SU-DHL-6 (cell line): ENCODE results near the gene PRR30.
A peak's percentile ranks its signal among the peaks of the same experiment; 100 is the strongest.

Experiments
- H2AFZ ChIP-seq: fragments of 200-600 bp; sonication (generic); 2 replicates; pipeline ENCODE4 v1.6.1; 2014; ENCODE audit warnings: low read depth, mild to moderate bottlenecking, moderate library complexity, mixed read lengths, antibody characterized with exemption, low read length; ENCODE audit not compliant: severe bottlenecking
- H3F3A ChIP-seq: fragments of 200-600 bp; shearing (Covaris generic); 2 replicates; pipeline ENCODE4 v1.6.0; 2016; ENCODE audit warnings: antibody characterized with exemption, mild to moderate bottlenecking; ENCODE audit not compliant: insufficient read depth
- H3K27ac ChIP-seq: fragments of 200-600 bp; sonication (generic); 2 replicates; pipeline ENCODE4 v1.5.1; 2016; ENCODE audit warnings: low read depth, mild to moderate bottlenecking, low read length, moderate library complexity, mixed read lengths
- H3K27me3 ChIP-seq: fragments of 200-600 bp; sonication (generic), shearing (Covaris generic); 2 replicates; pipeline ENCODE4 v1.6.0; 2014; ENCODE audit warnings: mild to moderate bottlenecking, low read length
- H3K36me3 ChIP-seq: fragments of 200-600 bp; sonication (generic); 2 replicates; pipeline ENCODE4 v1.6.1; 2014; ENCODE audit warnings: mild to moderate bottlenecking, low read length, mixed read lengths
- H3K4me2 ChIP-seq: fragments of 300-600, 200-600 bp; shearing (Covaris generic), sonication (generic); 2 replicates; pipeline ENCODE4 v1.6.0; 2014; ENCODE audit warnings: low read length, low read depth, mild to moderate bottlenecking; ENCODE audit not compliant: poor library complexity, severe bottlenecking
- H3K4me3 ChIP-seq: fragments of 200-600 bp; sonication (generic); 2 replicates; pipeline ENCODE4 v1.5.1; 2014; ENCODE audit warnings: antibody characterized with exemption, low read length, mild to moderate bottlenecking, mixed read lengths; ENCODE audit not compliant: insufficient read depth, poor library complexity, severe bottlenecking
- H3K79me2 ChIP-seq: fragments of 200-600 bp; sonication (generic); 2 replicates; pipeline ENCODE4 v1.6.1; 2014; ENCODE audit warnings: mild to moderate bottlenecking, low read length, moderate library complexity; ENCODE audit not compliant: insufficient read depth
- H3K9ac ChIP-seq: fragments of 200-600 bp; sonication (generic); 2 replicates; pipeline ENCODE4 v1.7.0; 2014; ENCODE audit warnings: mild to moderate bottlenecking, low read length
- H3K9me2 ChIP-seq: fragments of 200-600 bp; sonication (generic); replicated peaks from 2 replicates; pipeline ENCODE4 v1.6.1; 2014; ENCODE audit warnings: low read length; ENCODE audit not compliant: insufficient read depth
- H3K9me3 ChIP-seq: fragments of 200-600 bp; sonication (generic); 2 replicates; pipeline ENCODE4 v1.6.1; 2014; ENCODE audit warnings: low read length, mixed read lengths; ENCODE audit not compliant: insufficient read depth
- H4K20me1 ChIP-seq: fragments of 200-600 bp; sonication (generic); 2 replicates; pipeline ENCODE4 v1.6.1; 2014; ENCODE audit warnings: low read depth, mild to moderate bottlenecking, antibody characterized with exemption, low read length, moderate library complexity, mixed read lengths
- EZH2phosphoT487 ChIP-seq: fragments of 200-600 bp; sonication (generic), shearing (Covaris generic); conservative IDR thresholded peaks from 2 replicates; pipeline ENCODE4 v1.6.1; 2018; ENCODE audit warnings: mild to moderate bottlenecking, antibody characterized with exemption, low read length, moderate library complexity, mixed read lengths
- TF ChIP-seq, protein P1 (sequence below): fragments of 200-600 bp; sonication (generic); IDR thresholded peaks from one replicate; pipeline ENCODE4 v1.5.1; 2017; ENCODE audit warnings: antibody characterized with exemption, mild to moderate bottlenecking, low read length, moderate library complexity; ENCODE audit not compliant: insufficient read depth, poor library complexity, severe bottlenecking

Gene PRR30

DNA sequence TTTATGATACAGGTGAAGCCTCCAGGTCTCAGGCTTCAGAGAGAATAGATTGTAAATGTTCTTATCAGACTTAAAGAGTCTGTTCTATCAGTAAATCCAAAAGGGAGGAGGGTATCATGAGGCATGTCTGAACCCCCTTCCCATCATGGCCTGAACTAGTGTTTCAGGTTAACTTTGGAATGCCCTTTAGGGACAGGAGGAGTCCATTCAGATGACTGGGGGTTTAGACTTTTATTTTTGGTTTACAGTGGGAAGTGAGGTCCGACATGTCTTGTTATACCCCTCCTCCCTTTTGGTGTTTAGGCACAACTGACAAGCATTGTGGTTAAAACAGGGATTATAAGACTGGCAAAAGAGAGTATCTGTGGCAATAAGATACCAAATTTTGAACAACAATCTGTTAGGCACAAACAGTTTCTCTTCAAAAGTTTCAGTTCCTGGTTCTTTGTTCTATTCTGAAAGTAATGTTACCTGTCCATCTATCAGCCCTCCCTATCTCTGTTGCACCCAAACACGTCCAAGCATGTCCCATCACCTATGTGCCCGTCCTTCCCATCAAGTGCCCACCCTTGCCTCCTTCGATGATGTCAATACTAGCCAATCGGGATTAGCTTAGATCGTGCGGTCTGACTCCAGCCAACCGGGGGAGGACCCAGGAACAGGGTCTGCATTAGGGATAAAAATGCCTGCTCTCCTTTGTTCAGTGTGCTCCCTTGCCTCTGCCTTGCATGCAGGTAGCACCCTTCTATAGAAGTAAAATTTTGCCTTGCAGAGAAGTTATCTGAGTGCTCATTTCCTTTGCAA, 26.0 kb upstream of the PRR30 start:
- no peak overlapping the region for H3K4me3 ChIP-seq
- H3K9ac ChIP-seq = no peak overlapping the region
- H2AFZ ChIP-seq = no peak overlapping the region

DNA sequence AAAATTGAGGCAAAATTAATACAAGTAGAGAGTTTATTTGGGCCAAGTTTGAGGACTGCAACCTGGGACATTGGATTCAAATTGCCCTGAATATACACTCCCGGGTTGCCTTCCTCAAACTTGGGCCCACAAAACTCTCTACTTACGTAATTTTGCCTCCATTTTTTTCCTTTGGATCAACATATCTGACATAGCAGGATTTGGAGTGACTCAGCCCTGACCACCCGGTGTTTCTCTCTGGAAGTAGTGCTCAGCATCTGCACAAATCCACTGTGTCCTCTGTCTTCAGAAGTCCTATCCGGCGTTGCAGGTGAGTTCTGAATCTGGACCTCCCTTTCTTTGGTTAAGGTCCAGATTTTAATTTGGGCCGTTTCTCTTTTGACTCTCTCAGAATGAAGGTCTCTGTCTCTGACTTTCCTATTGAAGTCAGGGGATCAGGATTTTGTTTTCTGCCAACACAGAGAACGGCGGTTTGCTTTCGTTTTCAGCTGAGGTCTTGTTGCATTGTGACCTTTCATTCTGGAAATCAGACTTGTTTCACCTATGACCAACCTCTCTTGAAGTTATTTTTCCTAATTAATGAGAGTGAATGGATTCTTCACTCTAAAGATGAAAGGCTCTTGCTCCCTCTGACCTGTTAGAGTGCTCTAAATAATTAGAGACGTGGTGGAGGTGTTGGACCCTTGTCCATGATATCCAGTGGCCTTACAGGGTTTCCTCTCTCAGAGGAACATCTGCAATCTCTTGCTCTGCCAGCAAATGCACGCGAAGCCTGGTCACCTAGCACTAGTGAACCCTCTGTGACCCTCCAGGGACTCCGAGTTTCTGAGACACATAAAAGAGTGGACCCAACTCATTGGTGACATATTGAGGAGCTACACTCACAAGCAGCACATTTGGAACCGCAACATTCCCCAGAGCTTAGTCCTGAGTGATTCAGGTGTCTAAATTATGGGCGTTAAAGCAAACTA, 23.2 kb upstream of the PRR30 start:
- H3K79me2 ChIP-seq = no peaks in the 10 kb centered on the region

More for the DNA sequence above, 26.0 kb upstream of the PRR30 start:
- H3K27ac ChIP-seq = no peak overlapping the region; the same call in 1 of the 2 replicates
- H3F3A ChIP-seq = no peaks in the 10 kb centered on the region
- H4K20me1 ChIP-seq = no peaks in the 10 kb centered on the region
- no peaks in the 10 kb centered on the region for H3K9me3 ChIP-seq
- H3K9me2 ChIP-seq = no peaks in the 10 kb centered on the region
- no peaks in the 10 kb centered on the region for H3K36me3 ChIP-seq
- H3K4me2 ChIP-seq = peak overlapping the region; percentile 13
- TF ChIP-seq EZH2phosphoT487 = no peak
- TF ChIP-seq, protein P1, sequence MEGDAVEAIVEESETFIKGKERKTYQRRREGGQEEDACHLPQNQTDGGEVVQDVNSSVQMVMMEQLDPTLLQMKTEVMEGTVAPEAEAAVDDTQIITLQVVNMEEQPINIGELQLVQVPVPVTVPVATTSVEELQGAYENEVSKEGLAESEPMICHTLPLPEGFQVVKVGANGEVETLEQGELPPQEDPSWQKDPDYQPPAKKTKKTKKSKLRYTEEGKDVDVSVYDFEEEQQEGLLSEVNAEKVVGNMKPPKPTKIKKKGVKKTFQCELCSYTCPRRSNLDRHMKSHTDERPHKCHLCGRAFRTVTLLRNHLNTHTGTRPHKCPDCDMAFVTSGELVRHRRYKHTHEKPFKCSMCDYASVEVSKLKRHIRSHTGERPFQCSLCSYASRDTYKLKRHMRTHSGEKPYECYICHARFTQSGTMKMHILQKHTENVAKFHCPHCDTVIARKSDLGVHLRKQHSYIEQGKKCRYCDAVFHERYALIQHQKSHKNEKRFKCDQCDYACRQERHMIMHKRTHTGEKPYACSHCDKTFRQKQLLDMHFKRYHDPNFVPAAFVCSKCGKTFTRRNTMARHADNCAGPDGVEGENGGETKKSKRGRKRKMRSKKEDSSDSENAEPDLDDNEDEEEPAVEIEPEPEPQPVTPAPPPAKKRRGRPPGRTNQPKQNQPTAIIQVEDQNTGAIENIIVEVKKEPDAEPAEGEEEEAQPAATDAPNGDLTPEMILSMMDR = no peak
- H3K27me3 ChIP-seq = no peaks in the 10 kb centered on the region
- no peaks in the 10 kb centered on the region for H3K79me2 ChIP-seq

DNA sequence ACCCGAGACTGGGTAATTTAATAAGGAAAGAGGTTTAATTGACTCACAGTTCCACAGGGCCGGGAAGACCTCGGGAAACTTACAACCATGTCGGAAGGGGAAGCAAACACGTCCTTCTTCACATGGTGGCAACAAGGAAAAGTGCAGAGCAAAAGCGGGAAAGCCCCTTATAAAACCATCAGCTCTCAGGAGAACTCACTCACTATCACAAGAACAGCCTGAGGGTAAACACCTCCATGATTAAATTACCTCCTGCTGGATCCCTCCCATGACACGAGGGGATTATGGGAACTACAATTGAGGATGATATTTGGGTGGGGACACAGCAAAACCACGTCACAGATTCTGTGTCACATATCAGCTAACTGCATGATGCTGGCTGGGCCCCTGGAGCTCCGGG, 21.0 kb upstream of the PRR30 start:
- H3K9me3 ChIP-seq = no peaks in the 10 kb centered on the region
- H3F3A ChIP-seq = no peaks in the 10 kb centered on the region
- no peaks in the 10 kb centered on the region for H3K79me2 ChIP-seq
- no peaks in the 10 kb centered on the region for H4K20me1 ChIP-seq
- no peak overlapping the region for H3K9ac ChIP-seq
- H3K9me2 ChIP-seq = no peaks in the 10 kb centered on the region
- no peak overlapping the region for H2AFZ ChIP-seq
- no peak overlapping the region for H3K4me2 ChIP-seq
- TF ChIP-seq EZH2phosphoT487 = no peak
- TF ChIP-seq, protein P1 = no peak
- no peak overlapping the region for H3K4me3 ChIP-seq
- H3K36me3 ChIP-seq = no peaks in the 10 kb centered on the region
- H3K27ac ChIP-seq = no peak overlapping the region
- no peaks in the 10 kb centered on the region for H3K27me3 ChIP-seq

More for the DNA sequence above, 23.2 kb upstream of the PRR30 start:
- H3K9ac ChIP-seq = no peak overlapping the region
- no peak overlapping the region for H3K4me2 ChIP-seq
- no peaks in the 10 kb centered on the region for H4K20me1 ChIP-seq
- H3K9me2 ChIP-seq = no peaks in the 10 kb centered on the region
- H3K9me3 ChIP-seq = no peaks in the 10 kb centered on the region
- no peak overlapping the region for H3K4me3 ChIP-seq
- no peak for TF ChIP-seq EZH2phosphoT487
- TF ChIP-seq, protein P1 = no peak
- H3F3A ChIP-seq = no peaks in the 10 kb centered on the region
- H3K27me3 ChIP-seq = no peaks in the 10 kb centered on the region
- no peak overlapping the region for H3K27ac ChIP-seq
- H3K36me3 ChIP-seq = no peaks in the 10 kb centered on the region
- no peak overlapping the region for H2AFZ ChIP-seq
